ENCODE data around the gene CHST11. TPM values are rescaled to one million over a fixed set of nuclear protein-coding genes. Genes with fewer than 3 reads are reported as not detected.

CHST11 gene
- total and polyA plus RNA-seq, 10 of the 15 experiments (the other 5 are each of a cell fraction or from before 2014, with no cell fraction given): 1.9 to 38.1 (median 17.2) TPM

DNA sequence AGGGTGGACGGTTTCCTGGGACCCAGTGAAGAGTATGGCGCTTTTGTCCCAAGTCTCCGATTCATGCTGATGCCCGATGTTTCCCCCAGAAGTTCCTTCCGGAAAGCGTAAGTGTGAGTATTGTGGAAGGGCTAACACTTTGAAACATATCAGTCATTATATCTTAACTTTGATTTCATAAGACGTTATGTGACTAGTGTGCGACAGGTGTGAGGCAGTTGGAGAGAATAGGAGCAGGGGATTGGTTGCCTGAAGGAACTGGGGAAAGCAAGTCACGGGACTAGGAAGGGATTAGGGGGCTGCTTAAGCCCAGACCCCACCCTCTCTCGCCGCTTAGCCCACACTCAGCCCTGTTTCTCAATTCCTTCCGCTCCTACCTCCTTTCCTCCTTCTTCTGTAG is 154.9 kb downstream of the CHST11 start:
- Histone ChIP-seq H4K20me1 (ENCODE audit: control insufficient read depth, insufficient read depth) (no peaks in the 10 kb centered on the region), H3K27ac (ENCODE audit: control insufficient read depth, insufficient read depth) (no peak overlapping the region), H3K4me2 (ENCODE audit: control insufficient read depth, insufficient read depth) (no peak overlapping the region), H2AFZ (ENCODE audit: control insufficient read depth, low read depth, low read length) (no peak overlapping the region), H3K79me2 (ENCODE audit: control insufficient read depth, insufficient read depth, low read length) (no peaks in the 10 kb centered on the region; the same call in none of the 2 replicates), H3K4me1 (ENCODE audit: control insufficient read depth, insufficient read depth, low read length) (peaks cover 2% of the 10 kb centered on the region; the same call in 1 of the 2 replicates), H3K4me3 (no peak overlapping the region), H3K9ac (ENCODE audit: control insufficient read depth, insufficient read depth, low read length) (no peak overlapping the region), H3K36me3 (ENCODE audit: control insufficient read depth in 2 of 2, insufficient read depth in 2 of 2, low read length in 1 of 2) (peaks cover 3 to 4% of the 10 kb centered on the region in 2 experiments; a peak in 1 of 4 replicates), H3K27me3 (replicated peaks in 1 of 2; ENCODE audit: control insufficient read depth in 2 of 2, insufficient read depth in 2 of 2, low read length in 1 of 2) (no peaks in the 10 kb centered on the region), H3K9me3 (replicated peaks; ENCODE audit: control insufficient read depth, insufficient read depth, low read length) (no peaks in the 10 kb centered on the region; the same call in 2 of the 3 replicates)
- no peak for FAIRE-seq
- intact Hi-C loops (cut with micrococcal nuclease; ENCODE audit: unreplicated experiment): no loop called here
- no peak for TF ChIP-seq NRF1 (conservative IDR thresholded peaks at IDR 0.05; ENCODE audit: low read depth, low read length)
- no peak for TF ChIP-seq NFYB (IDR thresholded peaks at IDR 0.05; ENCODE audit: insufficient read depth, low read depth, low read length)
- TF ChIP-seq ATF7 (IDR thresholded peaks at IDR 0.05; ENCODE audit: low read depth): no peak
- no peak for TF ChIP-seq ZBTB40 (IDR thresholded peaks at IDR 0.05; ENCODE audit: borderline replicate concordance)
- ChIA-PET RAD21 (ENCODE audit: unreplicated experiment) (interaction anchor here (2.1 kb wide), 1 partner anchor 42 kb away, joined by 4 read pairs; no protein-coding TSS in a partner anchor), SMC1A (ENCODE audit: uncharacterized antibody, unreplicated experiment) (interaction anchor here (0.6 to 1.9 kb wide), 4 partner anchors 28 to 153 kb away, joined by 3 to 6 read pairs (median 3); no protein-coding TSS in a partner anchor), CTCF (no interaction called here), POLR2A (no interaction called here)
- no peak for ATAC-seq
- no peak for DNase-seq (ENCODE audit: low read depth, low spot score)
- WGBS (ENCODE audit: insufficient coverage, insufficient replicate concordance, low lambda C conversion rate, missing lambda C conversion rate): 98% methylated on average over 12 of the region's 12 CpGs
- no TSS peak for BruUV-seq (replicated peaks)
- in situ Hi-C loops (cut with MboI): no loop called here
